CD4-positive, alpha-beta T cell treated with Interleukin-10 for 1 hour (primary cell): Measurements from ENCODE around the gene FOLR1.
"Not testable (repeated sequence)": the region's sequence is repeated elsewhere in the genome, so short reads cannot be mapped to it uniquely, and the experiment has no call there.

Experiments used
- DNase-seq: peaks from one replicate; pipeline ENCODE4 v3.0.0-alpha.2; 2020

The FOLR1 gene

DNA sequence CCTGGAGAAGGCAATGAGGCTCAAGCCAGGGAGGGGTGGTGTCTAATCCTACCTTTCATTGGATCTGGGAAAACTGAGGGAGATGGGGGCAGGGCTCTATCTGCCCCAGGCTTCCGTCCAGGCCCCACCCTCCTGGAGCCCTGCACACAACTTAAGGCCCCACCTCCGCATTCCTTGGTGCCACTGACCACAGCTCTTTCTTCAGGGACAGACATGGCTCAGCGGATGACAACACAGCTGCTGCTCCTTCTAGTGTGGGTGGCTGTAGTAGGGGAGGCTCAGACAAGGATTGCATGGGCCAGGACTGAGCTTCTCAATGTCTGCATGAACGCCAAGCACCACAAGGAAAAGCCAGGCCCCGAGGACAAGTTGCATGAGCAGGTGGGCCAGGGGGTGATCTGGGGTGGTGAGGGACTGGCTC is at the start of gene FOLR1:
TSS of gene FOLR1 (plus strand) at position 180 of the 421 bp plus-strand sequence. CDS start at position 214, 34 bp downstream.
- no peak for DNase-seq

GRCh38 chr11:72142543-72142942 is 49.4 kb upstream of the FOLR1 start:
- DNase-seq = not testable (repeated sequence)

- no peak for DNase-seq
Observed at GRCh38 chr11:72144807-72145565, 47.0 kb upstream of the FOLR1 start.

- no peak for DNase-seq
Observed at GRCh38 chr11:72146625-72147024, 45.3 kb upstream of the FOLR1 start.

- no peak for DNase-seq
Observed at GRCh38 chr11:72150882-72151281, 41.1 kb upstream of the FOLR1 start.

GRCh38 chr11:72153874-72154273 is 38.1 kb upstream of the FOLR1 start:
- not testable (repeated sequence) for DNase-seq

GRCh38 chr11:72154816-72155215 is 37.1 kb upstream of the FOLR1 start:
- no peak for DNase-seq

DNA sequence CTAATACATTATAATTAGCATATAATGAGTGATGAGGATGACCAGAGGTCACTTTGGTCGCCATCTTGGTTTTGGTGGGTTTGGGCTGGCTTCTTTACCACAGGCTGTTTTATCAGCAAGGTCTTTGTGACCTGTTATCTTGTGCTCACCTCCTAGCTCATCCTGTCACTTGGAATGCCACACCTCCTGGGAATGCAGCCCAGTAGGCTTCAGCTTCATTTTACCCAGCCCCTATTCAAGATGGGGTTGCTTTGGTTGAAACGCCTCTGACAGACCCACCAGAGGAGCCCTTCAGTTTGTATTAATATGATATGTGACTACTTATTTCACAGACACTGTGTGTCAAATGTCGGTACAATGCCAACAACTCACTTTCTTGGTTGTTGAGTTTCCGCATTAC is 36.2 kb upstream of the FOLR1 start:
- DNase-seq = no peak

DNA sequence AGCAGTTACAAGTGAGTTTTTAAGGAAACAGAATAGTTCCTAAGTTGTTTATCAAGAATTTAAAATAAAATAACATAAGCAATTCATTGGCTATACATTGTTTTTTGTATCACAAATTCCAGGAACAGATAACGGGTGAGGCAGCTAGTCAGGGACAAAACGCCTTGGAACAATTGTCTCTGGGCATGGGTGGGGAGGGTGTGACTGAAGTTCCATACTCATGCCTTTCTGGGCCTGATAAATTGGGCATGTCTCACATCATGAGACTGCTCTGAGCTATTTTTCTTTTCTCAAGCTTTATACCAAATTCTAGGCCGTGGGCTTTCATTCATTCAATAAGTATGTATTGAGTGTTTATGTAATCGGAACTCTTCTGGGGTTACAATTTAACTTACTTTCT is 34.8 kb upstream of the FOLR1 start:
- no peak for DNase-seq

DNA sequence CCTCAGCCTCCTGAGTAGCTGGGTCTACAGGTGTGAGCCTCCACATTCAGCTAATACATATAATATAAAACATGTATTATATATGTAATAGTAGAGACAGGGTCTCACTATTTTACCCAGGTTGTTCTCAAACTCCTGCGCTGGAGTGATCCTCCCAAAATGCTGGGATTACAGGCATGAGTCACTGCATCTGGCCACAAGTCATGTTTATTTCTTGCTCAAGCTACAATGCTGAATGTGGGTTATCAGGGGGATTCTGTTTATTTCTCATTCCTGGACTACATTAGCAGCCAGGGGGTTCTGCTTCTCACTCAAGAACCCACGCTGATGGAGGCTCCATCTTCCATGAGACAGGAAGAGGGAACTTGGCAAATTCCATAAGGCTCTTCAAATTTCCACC is 31.6 kb upstream of the FOLR1 start:
- DNase-seq = no peak

- DNase-seq = no peak
Observed at GRCh38 chr11:72162891-72163492, 28.9 kb upstream of the FOLR1 start.

- DNase-seq = not testable (repeated sequence)
Observed at GRCh38 chr11:72164187-72164586, 27.8 kb upstream of the FOLR1 start.

DNA sequence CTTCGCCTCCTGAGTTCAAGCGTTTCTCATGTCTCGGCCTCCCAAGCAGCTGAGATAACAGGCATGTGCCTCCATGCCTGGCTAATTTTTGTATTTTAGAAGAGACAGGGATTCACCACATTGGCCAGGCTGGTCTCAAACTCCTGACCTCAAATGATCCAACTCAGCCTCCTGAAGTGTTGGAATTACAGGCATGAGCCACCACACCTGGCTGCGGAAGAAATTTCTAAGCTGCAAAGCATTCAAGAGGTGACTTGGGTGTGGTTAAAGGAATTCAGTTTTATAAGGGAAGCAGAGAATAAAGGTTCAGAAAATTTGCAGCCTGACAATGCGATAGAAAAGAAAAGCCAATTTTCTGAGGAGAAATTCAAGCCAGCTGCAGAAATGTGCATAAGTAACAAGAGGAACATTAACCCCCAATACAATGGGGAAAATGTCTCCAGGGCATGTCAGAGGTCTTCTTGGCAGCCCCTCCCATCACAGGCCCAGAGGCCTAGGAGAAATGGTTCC is 22.8 kb upstream of the FOLR1 start:
- DNase-seq = not testable (repeated sequence)

GRCh38 chr11:72169754-72170153 is 22.2 kb upstream of the FOLR1 start:
- DNase-seq = not testable (repeated sequence)

- not testable (repeated sequence) for DNase-seq
Observed at GRCh38 chr11:72172043-72172442, 19.9 kb upstream of the FOLR1 start.

GRCh38 chr11:72173291-72173690 is 18.6 kb upstream of the FOLR1 start:
- no peak for DNase-seq

DNA sequence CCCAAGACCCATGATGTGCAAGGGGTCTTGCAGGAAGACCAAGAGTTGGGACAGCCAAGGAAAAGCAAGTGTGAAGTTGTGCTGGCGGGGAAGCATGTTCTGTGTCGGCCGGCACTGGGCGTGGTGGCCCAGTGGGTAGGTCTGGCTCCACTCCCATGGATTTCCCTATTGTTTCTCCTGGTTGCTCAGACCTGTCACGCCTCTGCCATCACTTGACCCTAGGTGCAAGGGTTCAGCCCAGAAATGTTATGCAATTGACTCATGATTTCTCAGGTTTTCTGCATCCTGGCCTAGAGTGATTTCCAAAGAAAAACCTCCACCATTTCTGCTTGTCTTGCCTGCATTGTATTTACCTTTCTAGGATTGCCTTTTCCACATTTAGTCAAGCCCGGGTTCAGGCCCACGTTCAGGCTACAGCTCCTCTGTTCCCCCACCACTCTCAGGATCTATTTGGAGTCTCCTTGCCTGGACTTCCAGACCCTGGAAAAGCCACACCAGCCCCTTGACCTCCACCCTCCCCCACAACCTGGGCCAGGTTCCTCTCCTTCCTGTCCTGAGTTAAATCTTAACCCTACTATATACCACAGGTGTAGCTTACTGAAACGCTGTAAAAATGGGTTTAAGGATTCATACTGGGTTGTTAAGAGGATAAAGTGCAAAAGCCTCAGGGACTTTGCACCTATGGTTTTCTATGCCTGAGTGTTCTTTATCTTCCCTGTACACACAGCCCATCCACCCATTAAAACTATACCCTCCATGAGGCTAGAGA is 17.5 kb upstream of the FOLR1 start:
- no peak for DNase-seq

DNA sequence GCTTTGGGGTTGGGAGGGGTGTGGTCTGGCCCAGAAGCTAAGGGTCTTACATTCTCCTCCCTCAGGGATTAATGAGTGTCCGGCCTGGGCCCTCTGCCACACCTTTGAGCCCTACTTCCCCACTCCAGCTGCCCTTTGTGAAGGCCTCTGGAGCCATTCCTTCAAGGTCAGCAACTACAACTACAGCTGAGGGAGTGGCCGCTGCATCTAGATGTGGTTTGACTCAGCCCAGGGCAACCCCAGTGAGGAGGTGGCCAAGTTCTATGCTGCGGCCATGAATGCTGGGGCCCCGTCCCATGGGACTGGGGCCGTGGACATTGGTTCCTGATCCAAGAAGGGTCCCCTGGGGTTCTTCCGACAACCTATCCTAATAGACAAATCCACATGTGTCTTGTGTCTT is 14.3 kb upstream of the FOLR1 start:
- no peak for DNase-seq

DNA sequence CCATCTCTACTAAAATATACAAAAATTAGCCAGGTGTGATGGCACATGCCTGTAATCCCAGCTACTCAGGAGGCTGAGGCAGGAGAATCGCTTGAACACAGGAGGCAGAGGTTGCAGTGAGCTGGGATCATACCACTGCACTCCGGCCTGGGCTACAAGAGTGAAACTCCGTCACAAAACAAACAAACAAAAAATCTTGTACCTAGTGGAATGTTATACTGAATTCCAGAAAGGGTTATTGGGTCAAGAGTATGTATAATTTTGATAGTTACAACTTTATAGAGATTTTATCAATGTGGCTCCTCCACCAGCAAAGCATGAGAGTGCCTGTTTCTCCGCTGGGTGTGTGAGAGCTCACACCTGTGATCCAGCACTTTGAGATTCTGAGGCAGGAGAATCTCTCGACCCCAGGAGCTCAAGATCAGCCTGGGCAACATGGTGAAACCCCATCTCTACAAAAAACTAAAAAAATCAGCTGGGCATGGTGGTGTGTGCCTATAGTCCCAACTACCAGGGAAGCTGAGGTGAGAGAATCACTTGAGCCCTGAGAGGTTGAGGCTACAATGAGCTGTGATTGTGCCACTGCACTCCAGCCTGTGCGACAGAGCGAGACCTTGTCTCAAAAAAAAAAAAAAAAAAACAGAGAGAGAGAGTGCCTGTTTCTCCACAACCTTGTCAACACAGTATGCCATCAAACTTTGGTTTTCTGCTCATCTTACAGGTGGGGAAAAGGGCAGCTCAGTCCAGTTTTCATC is 12.7 kb upstream of the FOLR1 start:
- no peak for DNase-seq

DNA sequence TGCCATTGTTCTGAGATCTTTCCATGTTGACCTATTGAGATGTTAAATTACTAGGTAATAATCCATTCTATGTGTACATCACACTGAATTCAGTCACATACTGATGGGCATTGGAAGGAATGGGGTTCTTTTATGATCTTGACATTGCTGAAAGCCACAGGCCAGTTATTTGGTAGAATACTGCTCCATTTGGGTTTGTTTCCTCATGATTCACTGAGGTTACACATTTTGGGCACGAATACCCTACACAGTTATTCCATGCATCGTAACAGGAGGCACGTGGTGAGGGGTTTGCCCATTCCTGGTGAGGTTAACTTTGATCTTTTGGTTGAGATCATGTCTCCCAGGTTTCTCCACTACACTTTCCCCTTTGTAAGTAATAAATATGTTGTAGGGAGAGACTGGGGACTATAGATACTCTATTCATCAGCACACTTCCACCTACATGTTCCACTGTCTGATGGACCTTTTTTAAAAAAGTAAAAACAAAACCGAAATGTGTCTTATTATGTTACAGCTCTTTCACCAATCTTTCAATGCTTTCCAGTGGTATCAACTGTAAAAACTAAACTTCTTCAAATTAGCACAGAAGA is 12.0 kb upstream of the FOLR1 start:
- DNase-seq = no peak

DNA sequence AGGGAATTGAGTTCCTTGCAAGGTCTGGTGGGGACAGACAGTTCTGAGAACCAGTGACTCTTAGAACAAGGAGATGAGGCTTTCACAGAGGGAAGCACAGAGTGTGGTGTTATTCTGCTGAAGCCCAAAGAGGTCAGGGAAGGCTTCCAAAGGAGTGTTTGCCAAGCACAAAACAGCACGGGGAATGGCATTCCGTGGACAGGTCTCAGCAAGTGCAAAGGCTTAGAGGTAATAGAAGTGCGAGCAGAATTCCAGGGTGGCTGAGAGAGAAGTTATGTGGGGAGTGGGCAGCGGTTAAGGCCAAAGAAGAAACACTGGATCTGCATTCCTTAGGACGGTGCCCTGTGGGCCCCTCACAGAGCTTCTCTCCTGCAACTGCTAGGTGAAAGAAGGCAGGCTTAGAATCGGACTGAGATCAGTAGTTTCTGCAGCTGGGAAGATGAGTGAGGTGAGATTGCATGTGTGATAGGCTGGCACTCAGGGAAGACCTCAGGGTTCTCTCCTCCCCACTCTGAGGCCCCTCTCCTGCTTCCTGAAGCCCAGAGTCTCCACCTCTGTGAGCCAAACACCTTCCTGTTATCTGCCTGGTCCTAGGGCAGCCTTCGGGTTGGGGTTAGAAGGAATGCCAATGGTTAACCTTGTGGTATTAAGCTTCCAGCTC is 10.9 kb upstream of the FOLR1 start:
- DNase-seq = not testable (repeated sequence)

GRCh38 chr11:72181553-72181958 is 10.4 kb upstream of the FOLR1 start:
- not testable (repeated sequence) for DNase-seq
